ENCODE measurements around the gene CARMIL1.

DNA sequence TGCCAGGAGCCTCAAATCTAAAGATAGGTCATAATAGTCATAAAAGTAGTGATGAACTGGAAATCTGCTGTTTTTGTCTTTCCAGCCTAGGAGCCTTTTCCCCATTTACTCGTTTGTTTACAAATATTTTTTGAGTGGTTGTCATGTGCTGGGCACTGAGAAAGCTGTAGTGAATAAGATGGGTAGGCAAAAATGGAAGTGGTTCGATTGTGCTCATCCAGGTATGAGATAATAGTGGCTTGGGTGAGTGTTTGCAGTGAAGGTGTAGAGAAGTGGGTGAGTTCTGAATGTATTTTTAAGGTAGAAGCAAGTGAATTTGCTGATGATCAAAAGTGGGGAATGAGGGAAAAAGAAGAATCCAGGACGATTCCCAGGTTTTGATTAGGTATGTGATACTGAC is 53.0 kb downstream of the CARMIL1 start:
- TF ChIP-seq, protein P1, sequence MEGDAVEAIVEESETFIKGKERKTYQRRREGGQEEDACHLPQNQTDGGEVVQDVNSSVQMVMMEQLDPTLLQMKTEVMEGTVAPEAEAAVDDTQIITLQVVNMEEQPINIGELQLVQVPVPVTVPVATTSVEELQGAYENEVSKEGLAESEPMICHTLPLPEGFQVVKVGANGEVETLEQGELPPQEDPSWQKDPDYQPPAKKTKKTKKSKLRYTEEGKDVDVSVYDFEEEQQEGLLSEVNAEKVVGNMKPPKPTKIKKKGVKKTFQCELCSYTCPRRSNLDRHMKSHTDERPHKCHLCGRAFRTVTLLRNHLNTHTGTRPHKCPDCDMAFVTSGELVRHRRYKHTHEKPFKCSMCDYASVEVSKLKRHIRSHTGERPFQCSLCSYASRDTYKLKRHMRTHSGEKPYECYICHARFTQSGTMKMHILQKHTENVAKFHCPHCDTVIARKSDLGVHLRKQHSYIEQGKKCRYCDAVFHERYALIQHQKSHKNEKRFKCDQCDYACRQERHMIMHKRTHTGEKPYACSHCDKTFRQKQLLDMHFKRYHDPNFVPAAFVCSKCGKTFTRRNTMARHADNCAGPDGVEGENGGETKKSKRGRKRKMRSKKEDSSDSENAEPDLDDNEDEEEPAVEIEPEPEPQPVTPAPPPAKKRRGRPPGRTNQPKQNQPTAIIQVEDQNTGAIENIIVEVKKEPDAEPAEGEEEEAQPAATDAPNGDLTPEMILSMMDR (conservative IDR thresholded peaks at IDR 0.05; ENCODE audit: low read length), result no peak
- no peak for TF ChIP-seq EZH2phosphoT487 (IDR thresholded peaks at IDR 0.05; ENCODE audit: borderline replicate concordance)
